Cardiac muscle cell (in vitro differentiated cells and primary cell): ENCODE data around the gene LRP1B. TPM values are rescaled to one million over a fixed set of nuclear protein-coding genes. Genes with fewer than 3 reads are reported as not detected.

Experiments used
- DNase-seq, 2 donors: peaks; one replicate each; pipeline versions ENCODE4 v3.0.0 to v3.0.0-alpha.2; 2010 to 2017; ENCODE audit warnings: low read depth in 1 of 2, low spot score in 1 of 2
- H3K27ac ChIP-seq: fragments of 200-600 bp; sonication (generic); 2 replicates; pipeline ENCODE4 v1.5.1; 2016
- H3K27me3 ChIP-seq: fragments of 200-600 bp; sonication (generic); 2 replicates; pipeline ENCODE4 v1.6.0; 2016; ENCODE audit warnings: control low read depth
- H3K36me3 ChIP-seq: fragments of 200-600 bp; sonication (generic); 2 replicates; pipeline ENCODE4 v1.5.1; 2016; ENCODE audit warnings: control low read depth
- H3K4me1 ChIP-seq: fragments of 200-600 bp; sonication (generic); 2 replicates; pipeline ENCODE4 v1.8.1; 2017; ENCODE audit warnings: low read depth, mild to moderate bottlenecking, mixed run types
- H3K4me3 ChIP-seq: fragments of 200-600 bp; sonication (generic); 2 replicates; pipeline ENCODE4 v1.5.1; 2016; ENCODE audit warnings: mild to moderate bottlenecking
- H3K9me3 ChIP-seq: fragments of 200-600 bp; sonication (generic); 2 replicates; pipeline ENCODE4 v1.5.1; 2017; ENCODE audit warnings: low read depth, mild to moderate bottlenecking, control low read depth
- CTCF ChIP-seq: IDR thresholded peaks from 2 replicates; pipeline ENCODE4 v1.5.1; 2012; ENCODE audit warnings: low read depth, mild to moderate bottlenecking, low read length
- polyA plus RNA-seq: library from polyadenylated mRNA; unstranded; fragments of >200 nt; fragmentation: Nextera tagmentation; extraction: Ambion mirVana; gene quantifications from 2 replicates; pipeline ENCODE4 v1.2.1, GENCODE V29; 2016
- total RNA-seq: library from RNA; depleted of rRNA; stranded (reverse); fragments of >200 nt; gene quantifications from 2 replicates; pipeline ENCODE4 v1.2.3, GENCODE V29; 2016

LRP1B gene
- total and polyA plus RNA-seq, 2 experiments from 2014 or later: 1.2 to 2.5 TPM

- H3K36me3 ChIP-seq: no peaks in the 10 kb centered on the region
- no peak for TF ChIP-seq CTCF
- H3K9me3 ChIP-seq: no peaks in the 10 kb centered on the region
- H3K27me3 ChIP-seq: no peaks in the 10 kb centered on the region
- peaks cover 4% of the 10 kb centered on the region for H3K4me1 ChIP-seq
- no peak overlapping the region for H3K27ac ChIP-seq
- H3K4me3 ChIP-seq: no peak overlapping the region
- no peak for DNase-seq
These were observed 243.5 kb downstream of the LRP1B start for GRCh38 chr2:141887363-141887762.

GRCh38 chr2:141878016-141878415 is 252.8 kb downstream of the LRP1B start:
- Histone ChIP-seq H3K9me3 (no peaks in the 10 kb centered on the region), H3K27ac (no peak overlapping the region), H3K4me3 (no peak overlapping the region), H3K36me3 (no peaks in the 10 kb centered on the region), H3K27me3 (no peaks in the 10 kb centered on the region), H3K4me1 (no peaks in the 10 kb centered on the region)
- DNase-seq: no peak
- TF ChIP-seq CTCF: no peak

- Histone ChIP-seq H3K27ac (no peak overlapping the region), H3K4me3 (no peak overlapping the region), H3K27me3 (no peaks in the 10 kb centered on the region), H3K9me3 (no peaks in the 10 kb centered on the region), H3K36me3 (no peaks in the 10 kb centered on the region), H3K4me1 (no peaks in the 10 kb centered on the region)
- no peak for TF ChIP-seq CTCF
- DNase-seq: no peak
These were observed 258.7 kb downstream of the LRP1B start for GRCh38 chr2:141871913-141872634.

- TF ChIP-seq CTCF: no peak
- no peaks in the 10 kb centered on the region for H3K36me3 ChIP-seq
These were observed 261.2 kb downstream of the LRP1B start for GRCh38 chr2:141869572-141869971.

GRCh38 chr2:141863964-141864363 is 266.9 kb downstream of the LRP1B start:
- Histone ChIP-seq H3K9me3 (no peaks in the 10 kb centered on the region), H3K36me3 (no peaks in the 10 kb centered on the region), H3K27ac (no peak overlapping the region), H3K4me1 (no peaks in the 10 kb centered on the region), H3K27me3 (no peaks in the 10 kb centered on the region), H3K4me3 (no peak overlapping the region)
- DNase-seq: no peak
- TF ChIP-seq CTCF: no peak

More at GRCh38 chr2:141869572-141869971, 261.2 kb downstream of the LRP1B start:
- H3K4me3 ChIP-seq: no peak overlapping the region
- H3K4me1 ChIP-seq: no peaks in the 10 kb centered on the region
- H3K27ac ChIP-seq: no peak overlapping the region
- no peaks in the 10 kb centered on the region for H3K9me3 ChIP-seq
- no peak for DNase-seq
- H3K27me3 ChIP-seq: no peaks in the 10 kb centered on the region
